Measurements from ENCODE around the gene PRCD. TPM values are rescaled to one million over a fixed set of nuclear protein-coding genes. Genes with fewer than 3 reads are reported as not detected.
A peak's percentile ranks its signal among the peaks of the same experiment; 100 is the strongest.
"Not testable (repeated sequence)": the region's sequence is repeated elsewhere in the genome, so short reads cannot be mapped to it uniquely, and the experiment has no call there.

The PRCD gene
- total and polyA plus RNA-seq, 5 donors from 2014 or later, result 0.52 TPM; not detected in 4

DNA sequence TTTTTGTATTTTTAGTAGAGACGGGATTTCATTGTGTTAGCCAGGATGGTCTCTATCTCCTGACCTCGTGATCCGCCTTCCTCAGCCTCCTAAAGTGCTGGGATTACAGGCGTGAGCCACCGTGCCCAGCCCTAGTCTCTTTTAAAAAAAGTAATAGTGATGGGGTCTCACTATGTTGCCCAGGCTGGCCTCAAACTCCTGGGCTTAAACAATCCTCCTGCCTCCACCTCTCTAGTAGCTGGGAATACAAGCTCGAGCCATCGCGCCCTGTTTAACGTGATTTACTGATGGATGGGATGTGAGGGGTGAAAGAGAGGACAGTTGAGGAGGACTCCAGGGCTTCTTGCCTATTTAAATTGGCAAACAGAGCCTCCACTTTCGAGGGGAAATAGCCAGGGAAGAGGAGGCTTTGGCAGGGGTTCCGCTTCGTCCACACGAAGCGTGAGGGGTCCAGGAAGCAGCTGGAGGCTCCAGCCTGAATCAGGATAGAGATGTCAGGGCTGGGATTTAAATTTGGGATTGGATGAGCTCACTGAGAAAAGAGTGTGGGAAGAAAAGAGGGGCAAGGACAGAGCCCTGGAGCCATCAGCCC is 31.3 kb upstream of the PRCD start:
- H3K9me3 ChIP-seq (ENCODE audit: control insufficient read depth in 2 of 2, low read length in 2 of 2); H3K27ac ChIP-seq (ENCODE audit: insufficient read depth, low read length, poor library complexity, severe bottlenecking); ATAC-seq (ENCODE audit: low read depth in 2 of 2); DNase-seq; H3K4me3 ChIP-seq (ENCODE audit: low read depth, low read length); H3K27me3 ChIP-seq (ENCODE audit: control insufficient read depth, insufficient read depth, low read length); H3K4me3 Mint-ChIP-seq; H3K9me3 Mint-ChIP-seq; H3K36me3 Mint-ChIP-seq; H3K36me3 ChIP-seq (ENCODE audit: control insufficient read depth, insufficient read depth, low read length): not testable (repeated sequence)
- Mint-ChIP-seq H3K27ac (peak overlapping the region in 1 of 3 donors; percentile 76), H3K4me1 (peaks cover 0 to 32% (median 13%) of the 10 kb centered on the region in 4 donors), H3K27me3 (peaks cover 14% of the 10 kb centered on the region)
- peaks cover 10% of the 10 kb centered on the region for H3K4me1 ChIP-seq (ENCODE audit: control insufficient read depth, insufficient read depth, low read length, poor library complexity, severe bottlenecking)

- Mint-ChIP-seq H3K27me3 (peaks cover 14% of the 10 kb centered on the region), H3K4me1 (peaks cover 0 to 44% (median 23%) of the 10 kb centered on the region in 4 donors), H3K4me3 (peak overlapping the region in 1 of 4 donors; percentile 68), H3K36me3 (no peaks in the 10 kb centered on the region), H3K27ac (peak overlapping the region in 2 of 3 donors; percentile 50 to 60), H3K9me3 (no peaks in the 10 kb centered on the region)
- Histone ChIP-seq H3K4me1 (ENCODE audit: control insufficient read depth, insufficient read depth, low read length, poor library complexity, severe bottlenecking) (peaks cover 31% of the 10 kb centered on the region), H3K27me3 (ENCODE audit: control insufficient read depth, insufficient read depth, low read length) (no peaks in the 10 kb centered on the region), H3K4me3 (ENCODE audit: low read depth, low read length) (no peak overlapping the region), H3K27ac (ENCODE audit: insufficient read depth, low read length, poor library complexity, severe bottlenecking) (no peak overlapping the region), H3K36me3 (ENCODE audit: control insufficient read depth, insufficient read depth, low read length) (no peaks in the 10 kb centered on the region), H3K9me3 (ENCODE audit: control insufficient read depth in 2 of 2, low read length in 2 of 2) (no peaks in the 10 kb centered on the region)
- ATAC-seq (ENCODE audit: low read depth in 2 of 2), result no peak
- DNase-seq, result no peak
These were observed 29.0 kb upstream of the PRCD start for GRCh38 chr17:76510831-76511244.

GRCh38 chr17:76511668-76512365 is 28.0 kb upstream of the PRCD start:
- no peaks in the 10 kb centered on the region for H3K9me3 ChIP-seq (ENCODE audit: control insufficient read depth in 2 of 2, low read length in 2 of 2)
- H3K4me1 ChIP-seq (ENCODE audit: control insufficient read depth, insufficient read depth, low read length, poor library complexity, severe bottlenecking), result peaks cover 32% of the 10 kb centered on the region
- H3K27me3 ChIP-seq (ENCODE audit: control insufficient read depth, insufficient read depth, low read length), result no peaks in the 10 kb centered on the region
- peak overlapping the region; percentile 2 for H3K27ac ChIP-seq (ENCODE audit: insufficient read depth, low read length, poor library complexity, severe bottlenecking)
- Mint-ChIP-seq H3K4me3 (peak overlapping the region in 2 of 4 donors; percentile 24 to 68), H3K36me3 (no peaks in the 10 kb centered on the region), H3K27me3 (peaks cover 11% of the 10 kb centered on the region), H3K9me3 (no peaks in the 10 kb centered on the region), H3K4me1 (peaks cover 0 to 48% (median 22%) of the 10 kb centered on the region in 4 donors), H3K27ac (peak overlapping the region in 2 of 3 donors; percentile 50 to 60)
- no peaks in the 10 kb centered on the region for H3K36me3 ChIP-seq (ENCODE audit: control insufficient read depth, insufficient read depth, low read length)
- no peak overlapping the region for H3K4me3 ChIP-seq (ENCODE audit: low read depth, low read length)
- ATAC-seq (ENCODE audit: low read depth in 2 of 2) (no peak), DNase-seq (peak in 1 of 3 donors; percentile 15)

GRCh38 chr17:76512366-76513305 is 27.2 kb upstream of the PRCD start:
- Histone ChIP-seq H3K4me1 (ENCODE audit: control insufficient read depth, insufficient read depth, low read length, poor library complexity, severe bottlenecking) (peaks cover 32% of the 10 kb centered on the region), H3K36me3 (ENCODE audit: control insufficient read depth, insufficient read depth, low read length) (no peaks in the 10 kb centered on the region), H3K27me3 (ENCODE audit: control insufficient read depth, insufficient read depth, low read length) (no peaks in the 10 kb centered on the region), H3K27ac (ENCODE audit: insufficient read depth, low read length, poor library complexity, severe bottlenecking) (peak overlapping the region; percentile 2), H3K4me3 (ENCODE audit: low read depth, low read length) (no peak overlapping the region), H3K9me3 (ENCODE audit: control insufficient read depth in 2 of 2, low read length in 2 of 2) (no peaks in the 10 kb centered on the region)
- ATAC-seq (ENCODE audit: low read depth in 2 of 2) (no peak), DNase-seq (no peak)
- Mint-ChIP-seq H3K27ac (peak overlapping the region; percentile 88 to 99 (median 95)), H3K27me3 (peaks cover 11% of the 10 kb centered on the region), H3K9me3 (no peaks in the 10 kb centered on the region), H3K4me3 (peak overlapping the region in 1 of 4 donors; percentile 72), H3K4me1 (peaks cover 0 to 49% (median 22%) of the 10 kb centered on the region in 4 donors), H3K36me3 (no peaks in the 10 kb centered on the region)

DNA sequence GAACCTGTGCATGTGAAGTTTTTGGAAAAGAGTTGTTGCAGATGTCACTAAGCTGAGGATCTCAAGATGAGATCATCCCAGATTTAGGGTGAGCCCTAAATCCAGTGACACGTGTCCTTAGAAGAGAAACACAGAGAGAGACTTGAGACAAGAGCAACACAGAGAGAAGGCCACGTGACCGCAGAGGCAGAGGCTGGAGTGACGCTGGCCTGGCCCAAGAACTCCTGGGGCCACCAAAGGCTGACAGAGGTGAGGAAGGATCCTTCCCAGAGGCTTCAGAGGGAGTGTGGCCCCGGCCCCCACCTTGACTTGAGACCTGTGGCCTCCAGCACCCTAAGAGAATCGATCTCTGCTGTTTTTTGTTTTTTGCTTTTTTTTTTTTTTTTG is 26.5 kb upstream of the PRCD start:
- Histone ChIP-seq H3K4me3 (ENCODE audit: low read depth, low read length) (no peak overlapping the region), H3K4me1 (ENCODE audit: control insufficient read depth, insufficient read depth, low read length, poor library complexity, severe bottlenecking) (peaks cover 32% of the 10 kb centered on the region), H3K27ac (ENCODE audit: insufficient read depth, low read length, poor library complexity, severe bottlenecking) (no peak overlapping the region), H3K36me3 (ENCODE audit: control insufficient read depth, insufficient read depth, low read length) (no peaks in the 10 kb centered on the region), H3K9me3 (ENCODE audit: control insufficient read depth in 2 of 2, low read length in 2 of 2) (no peaks in the 10 kb centered on the region), H3K27me3 (ENCODE audit: control insufficient read depth, insufficient read depth, low read length) (no peaks in the 10 kb centered on the region)
- H3K9me3 Mint-ChIP-seq, result no peaks in the 10 kb centered on the region
- no peak for DNase-seq
- no peak for ATAC-seq (ENCODE audit: low read depth in 2 of 2)
- H3K27me3 Mint-ChIP-seq, result peaks cover 11% of the 10 kb centered on the region
- peak overlapping the region; percentile 88 to 99 (median 95) for H3K27ac Mint-ChIP-seq
- no peaks in the 10 kb centered on the region for H3K36me3 Mint-ChIP-seq
- peak overlapping the region in 1 of 4 donors; percentile 72 for H3K4me3 Mint-ChIP-seq
- H3K4me1 Mint-ChIP-seq, result peaks cover 0 to 55% (median 22%) of the 10 kb centered on the region in 4 donors

GRCh38 chr17:76514355-76514754 is 25.5 kb upstream of the PRCD start:
- peaks cover 32% of the 10 kb centered on the region for H3K4me1 ChIP-seq (ENCODE audit: control insufficient read depth, insufficient read depth, low read length, poor library complexity, severe bottlenecking)
- peak overlapping the region; percentile 97 to 99 (median 98) for H3K27ac Mint-ChIP-seq
- H3K27me3 ChIP-seq (ENCODE audit: control insufficient read depth, insufficient read depth, low read length); H3K27me3 Mint-ChIP-seq; H3K9me3 ChIP-seq (ENCODE audit: control insufficient read depth in 2 of 2, low read length in 2 of 2); H3K4me3 ChIP-seq (ENCODE audit: low read depth, low read length); H3K36me3 Mint-ChIP-seq; H3K36me3 ChIP-seq (ENCODE audit: control insufficient read depth, insufficient read depth, low read length); H3K9me3 Mint-ChIP-seq; DNase-seq; ATAC-seq (ENCODE audit: low read depth in 2 of 2): not testable (repeated sequence)
- H3K4me3 Mint-ChIP-seq, result peak overlapping the region in 2 of 4 donors; percentile 33 to 39
- H3K4me1 Mint-ChIP-seq, result peaks cover 0 to 59% (median 22%) of the 10 kb centered on the region in 4 donors
- H3K27ac ChIP-seq (ENCODE audit: insufficient read depth, low read length, poor library complexity, severe bottlenecking), result peak overlapping the region; percentile 95

DNA sequence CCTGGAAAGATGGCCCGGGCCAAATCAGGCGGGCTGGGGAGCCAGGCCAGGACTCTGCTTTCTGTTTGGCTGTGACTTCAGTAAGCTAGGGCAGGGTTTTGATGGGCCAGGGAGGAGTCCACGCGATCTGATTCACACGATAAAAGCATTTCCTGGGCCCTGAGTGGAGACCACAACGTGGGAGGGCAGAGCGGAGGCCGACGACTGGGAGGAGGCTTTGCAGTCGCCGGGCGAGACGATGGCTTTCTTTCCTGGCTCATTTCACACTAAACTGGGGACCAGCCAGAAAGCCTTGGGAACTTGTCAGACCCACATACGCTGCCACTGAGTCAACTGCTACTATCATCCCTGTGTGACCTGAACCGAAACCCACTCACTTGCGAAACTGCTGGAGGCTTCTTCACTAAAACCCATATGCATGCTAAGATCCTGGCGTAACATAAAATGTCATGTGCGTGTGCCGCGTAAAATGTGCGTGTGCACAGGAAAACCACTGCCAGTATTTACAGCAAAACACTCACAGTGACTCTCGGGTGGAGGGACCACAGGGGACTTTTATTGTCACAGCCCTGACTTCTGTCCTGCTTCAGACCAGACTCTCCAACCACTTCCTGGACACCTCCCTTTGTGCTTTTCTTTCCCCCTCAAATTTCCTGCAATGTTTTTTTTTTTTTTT is 24.4 kb upstream of the PRCD start:
- Histone ChIP-seq H3K4me3 (ENCODE audit: low read depth, low read length) (peak overlapping the region; percentile 66), H3K9me3 (ENCODE audit: control insufficient read depth in 2 of 2, low read length in 2 of 2) (no peaks in the 10 kb centered on the region), H3K27ac (ENCODE audit: insufficient read depth, low read length, poor library complexity, severe bottlenecking) (peak overlapping the region; percentile 95), H3K27me3 (ENCODE audit: control insufficient read depth, insufficient read depth, low read length) (no peaks in the 10 kb centered on the region), H3K4me1 (ENCODE audit: control insufficient read depth, insufficient read depth, low read length, poor library complexity, severe bottlenecking) (peaks cover 32% of the 10 kb centered on the region), H3K36me3 (ENCODE audit: control insufficient read depth, insufficient read depth, low read length) (no peaks in the 10 kb centered on the region)
- Mint-ChIP-seq H3K27me3 (peaks cover 4% of the 10 kb centered on the region), H3K9me3 (no peaks in the 10 kb centered on the region), H3K4me1 (peaks cover 0 to 59% (median 20%) of the 10 kb centered on the region in 4 donors), H3K4me3 (peak overlapping the region; percentile 77 to 89 (median 86)), H3K36me3 (no peaks in the 10 kb centered on the region), H3K27ac (peak overlapping the region; percentile 97 to 99 (median 98))
- ATAC-seq (ENCODE audit: low read depth in 2 of 2) (peak; percentile 81 to 87), DNase-seq (peak; percentile 71 to 94 (median 88))
